VCaP (cell line): ENCODE measurements around the gene PRKCE.

Experiments
- H3K27ac ChIP-seq: fragments of 450-650 bp; 2 replicates; pipeline ENCODE4 v1.5.1; 2017
- TF ChIP-seq, protein P1 (sequence below): fragments of 450-650 bp; conservative IDR thresholded peaks from 2 replicates; pipeline ENCODE4 v1.5.1; 2017; ENCODE audit warnings: mild to moderate bottlenecking, moderate library complexity

The PRKCE gene

DNA sequence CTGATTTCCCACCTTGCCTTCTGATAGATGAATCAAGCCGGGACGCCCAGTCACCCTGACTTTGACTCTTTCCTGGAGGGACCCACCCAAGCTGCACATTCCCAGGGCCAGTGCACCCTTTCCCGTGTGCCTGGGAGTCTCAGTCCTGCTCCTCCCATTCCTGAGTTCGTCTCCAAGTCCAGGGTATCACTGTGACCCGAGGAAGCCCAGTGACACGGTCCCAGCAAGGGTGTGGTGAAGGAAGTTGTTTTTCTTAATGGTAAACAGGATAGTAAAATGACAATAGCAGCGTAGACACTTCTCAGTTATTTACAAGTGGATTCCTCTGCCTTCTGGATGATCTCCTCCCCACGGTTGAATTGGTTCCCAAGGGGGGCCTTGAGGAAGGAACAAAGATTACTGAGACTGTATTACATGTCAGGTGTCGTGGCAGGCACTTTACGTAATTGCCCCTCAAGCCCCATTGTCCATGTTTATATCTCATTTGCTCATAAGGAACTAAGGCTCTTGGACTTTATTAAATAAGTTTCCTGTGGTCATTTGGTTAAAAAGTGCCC, 123.3 kb downstream of the PRKCE start:
- no peak overlapping the region for H3K27ac ChIP-seq
- TF ChIP-seq, protein P1, sequence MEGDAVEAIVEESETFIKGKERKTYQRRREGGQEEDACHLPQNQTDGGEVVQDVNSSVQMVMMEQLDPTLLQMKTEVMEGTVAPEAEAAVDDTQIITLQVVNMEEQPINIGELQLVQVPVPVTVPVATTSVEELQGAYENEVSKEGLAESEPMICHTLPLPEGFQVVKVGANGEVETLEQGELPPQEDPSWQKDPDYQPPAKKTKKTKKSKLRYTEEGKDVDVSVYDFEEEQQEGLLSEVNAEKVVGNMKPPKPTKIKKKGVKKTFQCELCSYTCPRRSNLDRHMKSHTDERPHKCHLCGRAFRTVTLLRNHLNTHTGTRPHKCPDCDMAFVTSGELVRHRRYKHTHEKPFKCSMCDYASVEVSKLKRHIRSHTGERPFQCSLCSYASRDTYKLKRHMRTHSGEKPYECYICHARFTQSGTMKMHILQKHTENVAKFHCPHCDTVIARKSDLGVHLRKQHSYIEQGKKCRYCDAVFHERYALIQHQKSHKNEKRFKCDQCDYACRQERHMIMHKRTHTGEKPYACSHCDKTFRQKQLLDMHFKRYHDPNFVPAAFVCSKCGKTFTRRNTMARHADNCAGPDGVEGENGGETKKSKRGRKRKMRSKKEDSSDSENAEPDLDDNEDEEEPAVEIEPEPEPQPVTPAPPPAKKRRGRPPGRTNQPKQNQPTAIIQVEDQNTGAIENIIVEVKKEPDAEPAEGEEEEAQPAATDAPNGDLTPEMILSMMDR: no peak

DNA sequence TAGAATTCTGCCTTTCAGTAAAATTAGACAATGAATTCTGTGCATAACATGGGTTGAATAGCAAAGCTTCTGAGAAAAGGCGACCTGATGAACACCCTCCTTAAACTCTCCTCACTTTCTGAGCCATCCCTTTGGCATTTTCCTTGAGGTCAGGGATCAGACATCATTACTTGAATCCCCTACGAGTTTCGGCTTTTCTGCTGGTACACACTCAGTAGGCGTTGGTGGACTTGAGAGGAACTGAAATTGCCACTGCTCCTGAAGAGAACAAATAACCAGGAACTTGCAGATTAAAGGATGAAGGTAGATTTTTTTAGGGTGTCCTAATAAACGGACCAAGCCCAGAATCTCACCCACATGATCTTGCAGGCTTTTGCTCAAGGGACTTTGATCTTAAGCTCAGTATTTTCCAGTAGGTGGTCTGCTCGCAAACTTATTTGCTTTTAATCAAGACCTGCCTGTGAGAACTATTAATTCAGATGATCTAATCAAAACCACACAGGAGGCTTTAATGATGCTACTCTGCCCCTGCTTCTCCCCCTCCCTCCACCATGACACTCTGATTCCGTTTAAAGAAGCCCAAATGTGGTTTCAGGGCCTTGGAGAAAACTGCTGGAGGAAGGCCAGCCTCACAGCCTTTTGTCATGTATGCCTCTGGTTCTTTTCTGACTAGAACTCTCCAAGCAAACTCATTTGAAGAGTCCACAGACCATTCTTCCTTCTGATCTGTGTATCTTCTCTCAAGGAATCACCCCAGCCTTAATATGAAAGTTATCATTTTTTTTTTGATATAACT, 124.9 kb downstream of the PRKCE start:
- no peak overlapping the region for H3K27ac ChIP-seq
- TF ChIP-seq, protein P1: no peak

DNA sequence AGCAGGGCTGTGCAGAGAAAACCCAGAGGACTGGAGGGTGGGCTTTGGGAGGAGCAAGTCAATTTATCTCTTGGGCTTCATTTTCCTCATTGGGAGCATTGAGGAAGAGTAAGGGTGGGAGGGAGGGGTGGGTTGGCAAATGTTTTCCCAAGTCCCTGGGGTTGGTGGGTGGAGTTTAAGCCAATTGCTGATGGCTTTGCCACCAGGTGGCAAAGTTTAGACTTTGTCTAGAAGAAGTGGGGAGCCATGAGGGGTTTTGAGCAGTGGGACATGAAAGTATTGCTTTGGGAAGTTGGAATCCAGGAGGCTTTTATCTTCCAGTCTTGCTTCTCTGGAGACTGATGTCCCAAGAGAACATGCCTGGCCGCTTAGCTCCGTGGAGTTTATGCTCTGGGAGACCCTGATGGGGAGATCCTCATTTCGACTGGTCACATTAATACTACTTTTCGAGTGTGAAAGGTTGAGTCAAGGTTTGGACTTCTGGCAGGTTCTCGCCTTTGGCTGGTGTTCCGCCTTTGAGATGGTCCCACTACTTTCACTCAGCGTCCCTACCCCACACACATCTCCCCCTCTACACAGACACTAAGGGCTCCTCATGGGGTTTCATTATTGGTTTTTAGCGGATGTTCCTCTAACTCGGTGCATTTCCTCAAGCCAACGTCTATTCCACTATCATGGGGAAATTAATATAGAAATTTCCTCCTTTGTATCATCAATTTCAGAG, 126.7 kb downstream of the PRKCE start:
- TF ChIP-seq, protein P1: no peak
- H3K27ac ChIP-seq: no peak overlapping the region

DNA sequence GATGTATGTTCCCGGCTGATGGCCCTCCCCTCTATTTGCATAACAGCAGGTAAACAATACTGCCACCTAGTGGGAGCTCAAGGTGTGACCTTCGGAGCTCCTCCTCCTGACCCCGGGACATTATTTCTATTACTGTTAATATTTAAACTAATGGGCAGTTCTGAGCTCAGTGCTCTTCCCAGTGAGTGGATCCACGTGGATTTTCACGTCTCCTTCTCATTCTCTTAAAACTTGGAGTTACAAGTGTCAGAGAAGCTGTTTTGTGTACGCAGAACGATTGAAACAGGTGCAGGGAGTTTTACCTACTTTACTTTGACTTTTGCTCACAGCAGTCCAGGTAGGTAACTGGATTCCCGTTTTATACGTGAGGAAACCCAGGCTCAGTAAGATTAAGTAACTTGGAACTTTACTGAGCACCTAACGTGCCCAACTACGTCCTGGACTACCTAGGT, 127.3 kb downstream of the PRKCE start:
- H3K27ac ChIP-seq: no peak overlapping the region
- TF ChIP-seq, protein P1: peak; percentile 77

DNA sequence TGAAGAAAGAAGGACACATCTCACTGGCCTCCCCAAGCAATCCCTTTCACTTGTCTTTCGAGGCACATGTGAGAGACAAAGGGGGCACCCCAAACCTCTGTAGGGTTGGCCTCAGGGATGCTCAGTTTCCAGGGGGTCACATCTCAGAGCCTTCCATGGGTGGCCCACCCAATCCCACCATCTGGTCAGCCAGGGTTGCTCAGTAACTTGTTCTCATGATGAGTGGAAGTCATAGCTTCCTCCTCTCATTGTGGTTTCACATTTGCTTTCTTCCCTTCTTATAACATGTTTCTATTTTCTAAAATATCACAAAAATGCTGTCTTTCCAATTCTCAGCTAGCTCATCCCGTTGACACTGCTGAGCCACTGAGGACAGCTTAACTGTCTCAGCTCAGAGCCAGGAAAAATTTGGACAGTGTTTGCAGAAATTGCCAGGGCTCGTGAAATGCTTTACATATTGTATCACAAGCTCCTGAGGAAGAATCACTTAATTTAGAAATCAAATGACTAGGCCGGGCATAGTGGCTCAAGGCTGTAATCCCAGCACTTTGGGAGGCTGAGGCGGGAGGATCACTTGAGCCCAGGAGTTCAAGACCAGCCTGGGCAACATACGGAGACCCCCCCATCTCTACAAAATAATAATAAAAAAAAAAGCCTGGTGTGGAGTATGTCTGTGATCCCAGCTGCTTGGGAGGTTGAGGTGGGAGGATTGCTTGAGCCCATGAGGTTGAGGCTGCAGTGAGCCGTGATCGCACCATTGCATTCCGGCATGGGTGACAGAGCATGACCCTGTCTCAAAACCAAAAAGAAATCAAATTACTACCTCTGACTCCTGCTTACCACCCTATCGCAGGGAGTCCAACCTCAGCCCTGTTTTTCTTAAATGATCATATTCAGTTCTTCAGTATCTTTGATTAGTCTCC, 129.3 kb downstream of the PRKCE start:
- no peak overlapping the region for H3K27ac ChIP-seq
- TF ChIP-seq, protein P1: no peak

DNA sequence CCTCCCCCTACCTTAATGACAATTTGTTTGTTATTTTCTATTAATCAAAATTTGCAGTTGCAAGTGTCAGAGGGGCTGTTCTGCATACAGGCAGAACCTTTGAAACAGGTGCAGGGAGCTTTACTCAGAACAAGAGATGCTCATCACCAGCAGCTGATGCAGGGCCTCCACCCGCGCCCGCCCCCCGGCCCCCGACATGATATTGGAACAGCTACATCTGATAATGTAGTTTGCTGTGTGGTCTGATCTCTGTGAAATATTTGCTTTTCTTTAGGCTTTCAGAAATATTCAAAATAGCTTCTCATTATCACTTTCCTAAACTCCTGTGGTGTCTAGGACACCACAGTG, 130.0 kb downstream of the PRKCE start:
- H3K27ac ChIP-seq: no peak overlapping the region
- TF ChIP-seq, protein P1: no peak
